Stomach (tissue), 4 donors: ENCODE results near the gene PKHD1.

ENCODE experiments used
- CTCF ChIP-seq, 7 experiments: fragments of 450-650 bp in 4 of 7; fragments of 200-600 bp in 3 of 7; sonication (generic) in 3 of 7; IDR thresholded peaks; one replicate each; pipeline ENCODE4 v1.5.1; 2016 to 2019; ENCODE audit warnings: antibody characterized with exemption in 7 of 7, control low read depth in 2 of 7, mild to moderate bottlenecking in 1 of 7
- EP300 ChIP-seq: sonication (generic); formaldehyde crosslinking; IDR thresholded peaks from one replicate; pipeline ENCODE4 v1.6.1; 2017; ENCODE audit warnings: antibody characterized with exemption
- POLR2A ChIP-seq, 4 donors: fragments of 450-650 bp; IDR thresholded peaks; one replicate each; pipeline ENCODE4 v1.6.1; 2016; ENCODE audit warnings: antibody characterized with exemption in 4 of 4, control low read depth in 2 of 4, mild to moderate bottlenecking in 1 of 4, moderate library complexity in 1 of 4
- POLR2AphosphoS5 ChIP-seq, 3 donors: sonication (generic); formaldehyde crosslinking; IDR thresholded peaks; one replicate each; pipeline ENCODE4 v1.6.1; 2016; ENCODE audit warnings: antibody characterized with exemption in 3 of 3

- TF ChIP-seq POLR2A (IDR thresholded peaks at IDR 0.05) (no peak), CTCF (IDR thresholded peaks at IDR 0.05) (no peak), POLR2AphosphoS5 (IDR thresholded peaks at IDR 0.05) (no peak), EP300 (no peak)
Measured at GRCh38 chr6:52010145-52010544, 77.3 kb downstream of the PKHD1 start.
